ENCODE results near the gene DLX2. TPM values are rescaled to one million over a fixed set of nuclear protein-coding genes. Genes with fewer than 3 reads are reported as not detected.
A peak's percentile ranks its signal among the peaks of the same experiment; 100 is the strongest.

DLX2 gene
- total RNA-seq, 4 donors from 2014 or later: not detected

DNA sequence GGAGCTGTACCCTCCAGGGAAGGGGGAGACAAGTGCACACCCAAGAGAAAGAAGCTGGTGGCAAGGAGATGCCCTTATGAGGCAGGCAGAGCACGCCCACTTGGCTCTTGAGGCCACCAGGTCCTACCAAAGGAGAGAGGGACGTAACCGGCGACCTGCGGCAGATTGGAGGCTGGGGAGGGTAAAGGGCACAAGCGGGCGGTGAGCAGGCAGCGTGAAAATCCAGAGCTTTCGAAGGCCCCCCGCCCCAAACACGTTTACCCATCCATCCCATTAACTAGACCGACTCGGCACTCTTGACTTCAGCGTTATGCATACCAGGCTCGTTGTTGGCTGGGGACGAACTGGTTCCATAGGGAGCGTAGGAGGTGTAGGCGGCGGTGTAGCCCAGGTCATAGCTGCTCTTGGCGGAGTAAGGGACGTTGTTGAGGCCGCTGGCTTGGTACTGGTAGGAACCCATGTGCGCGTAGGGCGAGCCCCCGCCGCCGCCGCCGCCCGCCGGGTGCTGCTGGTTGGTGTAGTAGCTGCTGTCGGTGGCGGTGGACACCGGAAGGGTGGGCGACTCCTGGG is 794 bp downstream of the DLX2 start:
- peaks cover 46 to 87% (median 69%) of the 10 kb centered on the region in 3 donors for H3K4me1 ChIP-seq
- TF ChIP-seq, protein P1, sequence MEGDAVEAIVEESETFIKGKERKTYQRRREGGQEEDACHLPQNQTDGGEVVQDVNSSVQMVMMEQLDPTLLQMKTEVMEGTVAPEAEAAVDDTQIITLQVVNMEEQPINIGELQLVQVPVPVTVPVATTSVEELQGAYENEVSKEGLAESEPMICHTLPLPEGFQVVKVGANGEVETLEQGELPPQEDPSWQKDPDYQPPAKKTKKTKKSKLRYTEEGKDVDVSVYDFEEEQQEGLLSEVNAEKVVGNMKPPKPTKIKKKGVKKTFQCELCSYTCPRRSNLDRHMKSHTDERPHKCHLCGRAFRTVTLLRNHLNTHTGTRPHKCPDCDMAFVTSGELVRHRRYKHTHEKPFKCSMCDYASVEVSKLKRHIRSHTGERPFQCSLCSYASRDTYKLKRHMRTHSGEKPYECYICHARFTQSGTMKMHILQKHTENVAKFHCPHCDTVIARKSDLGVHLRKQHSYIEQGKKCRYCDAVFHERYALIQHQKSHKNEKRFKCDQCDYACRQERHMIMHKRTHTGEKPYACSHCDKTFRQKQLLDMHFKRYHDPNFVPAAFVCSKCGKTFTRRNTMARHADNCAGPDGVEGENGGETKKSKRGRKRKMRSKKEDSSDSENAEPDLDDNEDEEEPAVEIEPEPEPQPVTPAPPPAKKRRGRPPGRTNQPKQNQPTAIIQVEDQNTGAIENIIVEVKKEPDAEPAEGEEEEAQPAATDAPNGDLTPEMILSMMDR (IDR thresholded peaks at IDR 0.05): no peak
- no peak for TF ChIP-seq POLR2A (IDR thresholded peaks at IDR 0.05)
- WGBS, 2 donors: 3 to 9% methylated on average over 9 to 10 of the region's 36 CpGs
- H3K27me3 ChIP-seq: peaks cover 65 to 100% (median 90%) of the 10 kb centered on the region in 4 donors
- no peaks in the 10 kb centered on the region for H3K9me3 ChIP-seq
- no peak for DNase-seq
- no peaks in the 10 kb centered on the region for H3K36me3 ChIP-seq
- intact Hi-C loops (cut with DNase I): loop anchor here (10.0 kb wide), 2 partner anchors 287 to 407 kb away; no protein-coding TSS in a partner anchor
- peak overlapping the region; percentile 27 to 68 (median 49) for H3K4me3 ChIP-seq
- H3K27ac ChIP-seq: no peak overlapping the region

DNA sequence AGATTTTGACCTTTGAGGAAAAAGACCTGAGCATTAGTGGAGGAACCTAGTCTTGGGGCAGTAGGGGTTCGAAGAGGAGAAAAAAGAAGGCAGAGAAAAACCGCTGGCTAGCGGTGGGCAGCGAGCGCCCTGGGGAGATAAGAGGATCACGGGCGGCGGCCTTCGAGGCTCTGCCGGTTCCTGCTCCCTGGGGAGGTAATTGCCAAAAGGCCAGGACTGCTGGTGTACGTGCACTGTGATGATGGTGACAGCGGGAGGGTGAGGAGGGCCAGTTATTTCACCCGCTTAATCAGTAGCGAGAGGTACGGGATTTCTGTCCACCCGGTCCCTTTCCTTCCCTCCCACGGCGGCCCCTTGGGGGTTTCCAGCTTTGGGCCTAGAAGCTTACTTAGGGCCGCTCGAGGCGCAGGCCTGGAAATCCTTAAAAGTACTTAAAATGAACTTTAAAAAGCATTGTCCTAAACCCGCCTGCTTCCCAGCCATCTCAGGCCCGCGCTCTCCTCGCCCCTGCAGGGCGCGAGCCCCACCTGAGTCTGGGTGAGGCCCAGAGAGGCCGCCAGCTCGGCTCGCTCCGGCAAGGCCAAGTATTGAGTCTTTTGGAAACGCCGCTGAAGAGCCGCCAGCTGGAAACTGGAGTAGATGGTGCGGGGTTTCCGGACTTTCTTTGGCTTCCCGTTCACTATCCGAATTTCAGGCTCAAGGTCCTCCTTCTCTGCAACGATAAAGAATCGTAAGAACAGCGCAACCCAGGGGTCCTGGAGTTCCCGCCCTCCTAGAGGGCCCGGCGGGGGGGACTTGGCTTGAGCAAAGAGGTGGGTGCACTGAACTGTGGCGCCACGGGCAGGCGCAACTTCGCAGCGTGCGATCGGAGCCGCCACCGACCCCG is 1.5 kb downstream of the DLX2 start:
- peaks cover 53 to 87% (median 71%) of the 10 kb centered on the region in 3 donors for H3K4me1 ChIP-seq
- H3K4me3 ChIP-seq: peak overlapping the region in 2 of 4 donors; percentile 57 to 68
- DNase-seq: no peak
- no peak overlapping the region for H3K27ac ChIP-seq
- H3K9me3 ChIP-seq: no peaks in the 10 kb centered on the region
- peaks cover 60 to 100% (median 92%) of the 10 kb centered on the region in 4 donors for H3K27me3 ChIP-seq
- H3K36me3 ChIP-seq: no peaks in the 10 kb centered on the region
- 3 to 9% methylated on average over 6 to 27 of the region's 54 CpGs for WGBS, 2 donors
- intact Hi-C loops (cut with DNase I): loop anchor here (10.0 kb wide), 2 partner anchors 286 to 406 kb away; no protein-coding TSS in a partner anchor
- no peak for TF ChIP-seq POLR2A (IDR thresholded peaks at IDR 0.05)

DNA sequence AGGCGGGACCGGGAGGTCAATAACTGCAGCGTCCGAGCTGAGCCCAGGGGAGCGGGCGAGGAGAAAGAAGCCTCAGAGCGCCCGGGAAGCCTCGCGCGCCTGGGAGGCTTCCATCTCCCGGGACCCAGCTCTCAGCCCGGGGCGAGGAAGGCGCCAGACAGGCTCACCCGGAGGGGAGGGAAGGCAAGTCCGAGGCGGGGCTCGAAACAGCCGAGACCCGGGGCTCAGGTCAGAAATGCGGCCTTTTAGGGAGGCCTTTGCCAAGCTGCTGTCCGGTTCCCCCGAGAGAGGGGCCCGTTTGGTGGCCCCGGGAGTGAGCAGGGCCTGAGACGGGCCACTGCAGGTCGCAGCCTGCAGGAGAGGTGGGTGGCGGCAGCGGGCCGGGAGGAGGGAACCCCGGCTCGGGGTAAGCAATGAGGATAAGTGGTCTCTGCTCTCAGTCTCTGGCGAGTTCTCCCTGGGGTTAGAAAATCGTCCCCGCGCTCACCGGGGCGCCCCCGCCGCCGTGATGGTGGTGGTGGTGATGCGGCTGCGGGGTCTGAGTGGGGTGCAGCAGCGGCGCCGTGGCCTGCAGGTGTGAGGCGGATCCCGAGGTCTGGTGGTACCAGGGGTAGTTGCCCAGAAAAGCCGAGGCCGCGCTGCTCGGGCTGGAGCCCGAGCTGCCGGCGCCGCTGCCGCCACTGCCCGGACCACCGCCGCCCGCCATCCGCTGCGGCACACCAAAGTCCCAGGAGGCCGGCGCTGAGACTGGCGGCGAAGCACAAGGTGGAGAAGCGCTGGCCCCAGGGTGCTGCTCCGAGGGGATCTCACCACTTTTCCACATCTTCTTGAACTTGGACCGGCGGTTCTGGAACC is 2.4 kb downstream of the DLX2 start:
- Histone ChIP-seq H3K27ac (no peak overlapping the region), H3K9me3 (no peaks in the 10 kb centered on the region), H3K4me1 (peaks cover 62 to 88% (median 77%) of the 10 kb centered on the region in 3 donors), H3K27me3 (peaks cover 61 to 100% (median 94%) of the 10 kb centered on the region in 4 donors), H3K4me3 (peak overlapping the region in 1 of 4 donors; percentile 68), H3K36me3 (no peaks in the 10 kb centered on the region)
- WGBS, 2 donors: 2 to 12% methylated on average over 8 to 20 of the region's 72 CpGs
- no peak for DNase-seq
- intact Hi-C loops (cut with DNase I): loop anchor here (10.0 kb wide), 2 partner anchors 286 to 406 kb away; no protein-coding TSS in a partner anchor
- TF ChIP-seq, protein P1 (IDR thresholded peaks at IDR 0.05): no peak
- TF ChIP-seq POLR2A (IDR thresholded peaks at IDR 0.05): no peak

DNA sequence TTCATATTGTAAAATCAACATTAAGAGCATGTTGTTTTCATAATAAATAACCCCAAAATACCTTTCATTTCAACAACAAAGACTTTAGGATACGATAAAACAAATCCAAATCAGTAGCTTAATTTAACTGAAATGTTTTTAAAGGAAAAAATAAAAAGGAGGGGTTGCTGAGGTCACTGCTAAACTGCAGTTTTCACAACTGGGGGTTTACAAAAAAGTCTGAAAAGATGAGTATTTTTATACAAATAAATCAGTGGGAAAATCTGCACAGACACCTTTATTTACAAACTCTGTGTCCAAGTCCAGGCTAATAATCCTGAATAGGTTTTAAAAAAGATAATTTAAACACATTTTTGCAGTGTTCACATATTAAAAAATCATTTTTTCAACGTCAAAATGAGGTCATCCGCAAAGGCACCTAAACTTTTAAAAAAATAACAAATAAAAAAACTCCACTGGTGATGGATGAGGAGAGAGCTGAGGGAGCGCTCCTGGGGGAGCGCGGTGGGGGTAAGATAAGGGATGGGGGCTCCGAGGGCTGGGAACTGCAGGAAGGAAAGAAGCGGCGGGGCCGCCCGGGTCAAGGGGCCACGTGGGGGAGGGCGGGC is 3.1 kb downstream of the DLX2 start:
- peaks cover 69 to 96% (median 84%) of the 10 kb centered on the region in 3 donors for H3K4me1 ChIP-seq
- peaks cover 67 to 100% (median 92%) of the 10 kb centered on the region in 4 donors for H3K27me3 ChIP-seq
- H3K4me3 ChIP-seq: peak overlapping the region in 3 of 4 donors; percentile 3 to 62 (median 37)
- no peak for DNase-seq
- intact Hi-C loops (cut with DNase I): loop anchor here (10.0 kb wide), 2 partner anchors 285 to 405 kb away; no protein-coding TSS in a partner anchor
- H3K27ac ChIP-seq: no peak overlapping the region
- no peaks in the 10 kb centered on the region for H3K9me3 ChIP-seq
- no peaks in the 10 kb centered on the region for H3K36me3 ChIP-seq
- TF ChIP-seq POLR2A (IDR thresholded peaks at IDR 0.05): no peak
- TF ChIP-seq, protein P1 (IDR thresholded peaks at IDR 0.05): no peak
- WGBS, 2 donors: 6 to 12% methylated on average over 9 to 12 of the region's 13 CpGs
